GM19240 (cell line): Measurements from ENCODE around the gene KATNB1.
"Not testable (repeated sequence)": the region's sequence is repeated elsewhere in the genome, so short reads cannot be mapped to it uniquely, and the experiment has no call there.

Source experiments
- DNase-seq: peaks from one replicate; pipeline ENCODE4 v3.0.0; 2011; ENCODE audit warnings: low spot score; ENCODE audit not compliant: insufficient read length

The KATNB1 gene

GRCh38 chr16:57743886-57744641, 8.5 kb downstream of the KATNB1 start:
- DNase-seq: no peak

GRCh38 chr16:57744642-57744903, 9.0 kb downstream of the KATNB1 start:
- DNase-seq: no peak

- no peak for DNase-seq
Observed at GRCh38 chr16:57745768-57746167, 10.2 kb downstream of the KATNB1 start.

- DNase-seq: not testable (repeated sequence)
Observed at GRCh38 chr16:57746316-57746715, 10.7 kb downstream of the KATNB1 start.

GRCh38 chr16:57747091-57747490, 11.5 kb downstream of the KATNB1 start:
- DNase-seq: no peak

- no peak for DNase-seq
Observed at GRCh38 chr16:57747496-57747895, 11.9 kb downstream of the KATNB1 start.

GRCh38 chr16:57747996-57748395, 12.4 kb downstream of the KATNB1 start:
- DNase-seq: no peak

GRCh38 chr16:57748596-57748995, 13.0 kb downstream of the KATNB1 start:
- DNase-seq: no peak

GRCh38 chr16:57749101-57749692, 13.6 kb downstream of the KATNB1 start:
- no peak for DNase-seq

- DNase-seq: no peak
Observed at GRCh38 chr16:57749856-57750452, 14.4 kb downstream of the KATNB1 start.

GRCh38 chr16:57750796-57751538, 15.4 kb downstream of the KATNB1 start:
- no peak for DNase-seq

- DNase-seq: no peak
Observed at GRCh38 chr16:57751539-57752202, 16.1 kb downstream of the KATNB1 start.

- DNase-seq: no peak
Observed at GRCh38 chr16:57752203-57752580, 16.6 kb downstream of the KATNB1 start.

- no peak for DNase-seq
Observed at GRCh38 chr16:57752581-57753447, 17.2 kb downstream of the KATNB1 start.

GRCh38 chr16:57753448-57754353, 18.1 kb downstream of the KATNB1 start:
- no peak for DNase-seq

GRCh38 chr16:57754354-57755060, 18.9 kb downstream of the KATNB1 start:
- no peak for DNase-seq

- DNase-seq: no peak
Observed at GRCh38 chr16:57755061-57755684, 19.6 kb downstream of the KATNB1 start.

GRCh38 chr16:57755726-57756423, 20.3 kb downstream of the KATNB1 start:
- no peak for DNase-seq
